ENCODE measurements around the gene KIF26B. TPM values are rescaled to one million over a fixed set of nuclear protein-coding genes. Genes with fewer than 3 reads are reported as not detected.

The KIF26B gene
- total and polyA plus RNA-seq, 10 of the 15 experiments (the other 5 are each of a cell fraction or from before 2014, with no cell fraction given), result 0.35 to 11.6 (median 2.2) TPM

GRCh38 chr1:245512980-245513578 lies 358.3 kb downstream of the KIF26B start:
- Histone ChIP-seq H3K9me3 (replicated peaks; ENCODE audit: control insufficient read depth, insufficient read depth, low read length) (no peaks in the 10 kb centered on the region), H4K20me1 (ENCODE audit: control insufficient read depth, insufficient read depth) (no peaks in the 10 kb centered on the region), H3K4me3 (no peak overlapping the region), H3K27me3 (replicated peaks in 1 of 2; ENCODE audit: control insufficient read depth in 2 of 2, insufficient read depth in 2 of 2, low read length in 1 of 2) (no peaks in the 10 kb centered on the region; a peak in 1 of 4 replicates), H3K9ac (ENCODE audit: control insufficient read depth, insufficient read depth, low read length) (no peak overlapping the region), H3K4me2 (ENCODE audit: control insufficient read depth, insufficient read depth) (no peak overlapping the region), H3K36me3 (ENCODE audit: control insufficient read depth in 2 of 2, insufficient read depth in 2 of 2, low read length in 1 of 2) (no peaks in the 10 kb centered on the region), H2AFZ (ENCODE audit: control insufficient read depth, low read depth, low read length) (no peak overlapping the region), H3K4me1 (ENCODE audit: control insufficient read depth, insufficient read depth, low read length) (no peaks in the 10 kb centered on the region), H3K79me2 (ENCODE audit: control insufficient read depth, insufficient read depth, low read length) (no peaks in the 10 kb centered on the region), H3K27ac (ENCODE audit: control insufficient read depth, insufficient read depth) (no peak overlapping the region)
- POLR2A ChIA-PET, result no interaction called here
- DNase-seq (ENCODE audit: low read depth, low spot score) (no peak), FAIRE-seq (no peak), ATAC-seq (peak; percentile 69)
- TF ChIP-seq TCF12 (IDR thresholded peaks at IDR 0.05; ENCODE audit: low read depth, low read length) (no peak), EGR1 (IDR thresholded peaks at IDR 0.05; ENCODE audit: borderline replicate concordance in 1 of 2, low read depth in 2 of 2, low read length in 2 of 2) (0 out of 3 replicates have a peak, but pooled peaks of 1 of the 2 experiments have one; percentile 5)
- TF ChIP-seq, protein P1, sequence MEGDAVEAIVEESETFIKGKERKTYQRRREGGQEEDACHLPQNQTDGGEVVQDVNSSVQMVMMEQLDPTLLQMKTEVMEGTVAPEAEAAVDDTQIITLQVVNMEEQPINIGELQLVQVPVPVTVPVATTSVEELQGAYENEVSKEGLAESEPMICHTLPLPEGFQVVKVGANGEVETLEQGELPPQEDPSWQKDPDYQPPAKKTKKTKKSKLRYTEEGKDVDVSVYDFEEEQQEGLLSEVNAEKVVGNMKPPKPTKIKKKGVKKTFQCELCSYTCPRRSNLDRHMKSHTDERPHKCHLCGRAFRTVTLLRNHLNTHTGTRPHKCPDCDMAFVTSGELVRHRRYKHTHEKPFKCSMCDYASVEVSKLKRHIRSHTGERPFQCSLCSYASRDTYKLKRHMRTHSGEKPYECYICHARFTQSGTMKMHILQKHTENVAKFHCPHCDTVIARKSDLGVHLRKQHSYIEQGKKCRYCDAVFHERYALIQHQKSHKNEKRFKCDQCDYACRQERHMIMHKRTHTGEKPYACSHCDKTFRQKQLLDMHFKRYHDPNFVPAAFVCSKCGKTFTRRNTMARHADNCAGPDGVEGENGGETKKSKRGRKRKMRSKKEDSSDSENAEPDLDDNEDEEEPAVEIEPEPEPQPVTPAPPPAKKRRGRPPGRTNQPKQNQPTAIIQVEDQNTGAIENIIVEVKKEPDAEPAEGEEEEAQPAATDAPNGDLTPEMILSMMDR (IDR thresholded peaks at IDR 0.05 in 2 of 3, conservative IDR thresholded peaks at IDR 0.05 in 1 of 3; ENCODE audit: control insufficient read depth in 2 of 3, extremely low read depth in 1 of 3, insufficient read depth in 1 of 3, low read depth in 3 of 3, low read length in 3 of 3), result peak in 2 of 3 experiments; percentile 13 to 21; a peak in 1 of 6 replicates
- BruUV-seq (replicated peaks), result no TSS peak
- WGBS (ENCODE audit: insufficient coverage, insufficient replicate concordance, low lambda C conversion rate, missing lambda C conversion rate), result 21% methylated on average over 10 of the region's 11 CpGs
- CTCF ChIA-PET, result interaction anchor here (0.9 kb wide), 1 partner anchor 10 kb away, joined by 3 read pairs; no protein-coding TSS in a partner anchor
- RAD21 ChIA-PET (ENCODE audit: unreplicated experiment), result interaction anchor here (1.2 kb wide), 1 partner anchor 360 kb away, joined by 3 read pairs; no protein-coding TSS in a partner anchor
- in situ Hi-C loops (cut with MboI), result no loop called here
- SMC1A ChIA-PET (ENCODE audit: uncharacterized antibody, unreplicated experiment), result interaction anchor here (1.1 to 1.4 kb wide), 4 partner anchors 10 to 492 kb away, joined by 3 to 4 read pairs (median 4); no protein-coding TSS in a partner anchor
- intact Hi-C loops (cut with micrococcal nuclease; ENCODE audit: unreplicated experiment), result loop anchor here (10.0 kb wide), 1 partner anchor 358 kb away; the partner anchor contains the start of gene KIF26B
